Gastroesophageal sphincter (tissue), 4 donors: ENCODE measurements around the gene REC8. TPM values are rescaled to one million over a fixed set of nuclear protein-coding genes. Genes with fewer than 3 reads are reported as not detected.

Source experiments
- ATAC-seq: fragments of 150-250 bp; one replicate; pipeline ENCODE4 v1.9.1; 2016; ENCODE audit warnings: mild to moderate bottlenecking, moderate library complexity
- H3K27ac ChIP-seq, 4 donors: fragments of 200-600 bp; sonication (generic) in 3 of 4; 1 replicate in 3 of 4; 2 replicates in 1 of 4; pipeline ENCODE4 v1.5.1; 2016 to 2019
- H3K27me3 ChIP-seq: fragments of 200-600 bp; sonication (generic); one replicate; pipeline ENCODE4 v1.5.1; 2019
- H3K36me3 ChIP-seq, 2 donors: fragments of 200-600 bp; sonication (generic); one replicate each; pipeline ENCODE4 v1.5.1; 2019; ENCODE audit warnings: control low read depth in 1 of 2
- H3K4me1 ChIP-seq, 3 donors: fragments of 200-600 bp; sonication (generic); 1 replicate in 2 of 3; 2 replicates in 1 of 3; pipeline ENCODE4 v1.5.1; 2016 to 2019; ENCODE audit warnings: control low read depth in 2 of 3
- H3K4me3 ChIP-seq, 2 donors: fragments of 200-600 bp; sonication (generic); one replicate each; pipeline ENCODE4 v1.5.1; 2019; ENCODE audit warnings: mild to moderate bottlenecking in 1 of 2, moderate library complexity in 1 of 2
- H3K9me3 ChIP-seq, 3 donors: fragments of 200-600 bp; sonication (generic); one replicate each; pipeline ENCODE4 v1.5.1; 2017 to 2019; ENCODE audit warnings: control low read depth in 2 of 3
- CTCF ChIP-seq, 4 experiments: fragments of 200-600 bp in 2 of 4; fragments of 450-650 bp in 2 of 4; sonication (generic) in 1 of 4; IDR thresholded peaks; one replicate each; pipeline ENCODE4 v1.5.1; 2017 to 2019; ENCODE audit warnings: antibody characterized with exemption in 4 of 4, mild to moderate bottlenecking in 2 of 4, moderate library complexity in 2 of 4
- EP300 ChIP-seq: sonication (generic); formaldehyde crosslinking; IDR thresholded peaks from one replicate; pipeline ENCODE4 v1.6.1; 2017; ENCODE audit warnings: antibody characterized with exemption, mild to moderate bottlenecking
- POLR2A ChIP-seq, 2 donors: fragments of 450-650 bp; IDR thresholded peaks; one replicate each; pipeline ENCODE4 v1.6.1; 2017; ENCODE audit warnings: antibody characterized with exemption in 2 of 2, mild to moderate bottlenecking in 2 of 2, moderate library complexity in 1 of 2
- POLR2AphosphoS5 ChIP-seq: sonication (generic); formaldehyde crosslinking; IDR thresholded peaks from one replicate; pipeline ENCODE4 v1.6.1; 2017; ENCODE audit warnings: antibody characterized with exemption
- WGBS, 2 donors: methylation state at CpG; one replicate each; pipeline ENCODE4 v1.1.5; 2018; ENCODE audit warnings: low coverage in 1 of 2; 5-methylcytosine and 5-hydroxymethylcytosine counted together
- total RNA-seq, 4 donors: library from RNA; depleted of rRNA; stranded (reverse); fragments of >200 nt; gene quantifications; one replicate each; pipeline ENCODE4 v1.1.0, GENCODE V29; 2016

REC8 gene
- total RNA-seq, 4 donors from 2014 or later: 1.6 to 8.2 (median 6.8) TPM

GRCh38 chr14:24178399-24179178 lies 6.7 kb downstream of the REC8 start:
- Histone ChIP-seq H3K9me3 (no peaks in the 10 kb centered on the region), H3K36me3 (peaks cover 0 to 74% of the 10 kb centered on the region in 2 donors), H3K27ac (peak overlapping the region in 3 of 4 donors; percentile 69 to 74 (median 74)), H3K4me3 (no peak overlapping the region), H3K4me1 (peaks cover 0 to 14% (median 4%) of the 10 kb centered on the region in 3 donors), H3K27me3 (no peaks in the 10 kb centered on the region)
- 80 to 100% methylated on average over 1 of the region's 12 CpGs for WGBS, 2 donors
- TF ChIP-seq POLR2AphosphoS5: no peak
- no peak for TF ChIP-seq EP300
- TF ChIP-seq POLR2A (IDR thresholded peaks at IDR 0.05): no peak
- no peak for TF ChIP-seq CTCF (IDR thresholded peaks at IDR 0.05)
- ATAC-seq: no peak

- H3K27ac ChIP-seq: peak overlapping the region; percentile 26 to 74 (median 72)
- H3K9me3 ChIP-seq: no peaks in the 10 kb centered on the region
- no peaks in the 10 kb centered on the region for H3K27me3 ChIP-seq
- peaks cover 0 to 82% of the 10 kb centered on the region in 2 donors for H3K36me3 ChIP-seq
- 79% methylated on average over 4 of the region's 14 CpGs; no CpG with 5 or more reads in 1 of the 2 donors for WGBS, 2 donors
- no peak overlapping the region for H3K4me3 ChIP-seq
- peaks cover 0 to 14% (median 4%) of the 10 kb centered on the region in 3 donors for H3K4me1 ChIP-seq
- ATAC-seq: no peak
- TF ChIP-seq POLR2A (IDR thresholded peaks at IDR 0.05) (no peak), POLR2AphosphoS5 (no peak), CTCF (IDR thresholded peaks at IDR 0.05) (no peak), EP300 (no peak)
Measured at GRCh38 chr14:24179294-24179960, 7.5 kb downstream of the REC8 start.

- H3K27me3 ChIP-seq: no peaks in the 10 kb centered on the region
- no peak overlapping the region for H3K4me3 ChIP-seq
- H3K4me1 ChIP-seq: peaks cover 0 to 14% (median 4%) of the 10 kb centered on the region in 3 donors
- 47 to 72% methylated on average over 2 to 4 of the region's 18 CpGs for WGBS, 2 donors
- H3K36me3 ChIP-seq: peaks cover 0 to 90% of the 10 kb centered on the region in 2 donors
- peak overlapping the region; percentile 26 to 74 (median 72) for H3K27ac ChIP-seq
- H3K9me3 ChIP-seq: no peaks in the 10 kb centered on the region
- ATAC-seq: peak; percentile 69
- TF ChIP-seq POLR2A (IDR thresholded peaks at IDR 0.05): no peak
- peak; percentile 12 for TF ChIP-seq POLR2AphosphoS5
Measured at GRCh38 chr14:24179961-24180796, 8.3 kb downstream of the REC8 start.

- Histone ChIP-seq H3K27ac (peak overlapping the region in 2 of 4 donors; percentile 69 to 74), H3K4me3 (no peak overlapping the region), H3K36me3 (peaks cover 0 to 100% of the 10 kb centered on the region in 2 donors)
Measured at GRCh38 chr14:24181371-24182077, 9.6 kb downstream of the REC8 start.

More at GRCh38 chr14:24181371-24182077, 9.6 kb downstream of the REC8 start:
- TF ChIP-seq EP300 (no peak), POLR2A (IDR thresholded peaks at IDR 0.05) (no peak), POLR2AphosphoS5 (no peak), CTCF (IDR thresholded peaks at IDR 0.05) (no peak)
- Histone ChIP-seq H3K9me3 (no peaks in the 10 kb centered on the region), H3K4me1 (peaks cover 0 to 14% (median 4%) of the 10 kb centered on the region in 3 donors), H3K27me3 (no peaks in the 10 kb centered on the region)
- WGBS, 2 donors: 62% methylated on average over 3 of the region's 19 CpGs; no CpG with 5 or more reads in 1 of the 2 donors
- ATAC-seq: no peak
